HG02840 (cell line): Measurements from ENCODE around the gene LARP4B.

Source experiments
- ATAC-seq: cut with Tn5 transposase; IDR thresholded peaks from one replicate; pipeline ENCODE4 v1.9.1; 2021; ENCODE audit warnings: mild to moderate bottlenecking, moderate library complexity, moderate number of reproducible peaks; ENCODE audit not compliant: unreplicated experiment, low FRiP score

LARP4B gene

GRCh38 chr10:871951-872403 lies 59.5 kb downstream of the LARP4B start:
- ATAC-seq, result no peak

GRCh38 chr10:870564-871166 lies 60.8 kb downstream of the LARP4B start:
- no peak for ATAC-seq

GRCh38 chr10:869171-869570 lies 62.3 kb downstream of the LARP4B start:
- ATAC-seq, result no peak

GRCh38 chr10:867807-868206 lies 63.7 kb downstream of the LARP4B start:
- ATAC-seq, result no peak

- no peak for ATAC-seq
Observed at GRCh38 chr10:866577-866941, 64.9 kb downstream of the LARP4B start.

GRCh38 chr10:865924-866576 lies 65.5 kb downstream of the LARP4B start:
- ATAC-seq, result no peak

- ATAC-seq, result no peak
Observed at GRCh38 chr10:865257-865656, 66.2 kb downstream of the LARP4B start.

GRCh38 chr10:860519-860918 lies 71.0 kb downstream of the LARP4B start:
- no peak for ATAC-seq

GRCh38 chr10:856416-857157 lies 74.9 kb downstream of the LARP4B start:
- no peak for ATAC-seq

- ATAC-seq, result no peak
Observed at GRCh38 chr10:855671-856070, 75.8 kb downstream of the LARP4B start.

- ATAC-seq, result no peak
Observed at GRCh38 chr10:855079-855478, 76.4 kb downstream of the LARP4B start.

GRCh38 chr10:853017-853416 lies 78.5 kb downstream of the LARP4B start:
- ATAC-seq, result no peak

GRCh38 chr10:852386-852785 lies 79.1 kb downstream of the LARP4B start:
- no peak for ATAC-seq

- ATAC-seq, result peak; percentile 78
Observed at GRCh38 chr10:851901-852300, 79.6 kb downstream of the LARP4B start.

GRCh38 chr10:850093-850492 lies 81.4 kb downstream of the LARP4B start:
- ATAC-seq, result no peak

- ATAC-seq, result no peak
Observed at GRCh38 chr10:847868-848267, 83.6 kb downstream of the LARP4B start.

GRCh38 chr10:846126-846685 lies 85.3 kb downstream of the LARP4B start:
- ATAC-seq, result no peak

GRCh38 chr10:845526-845925 lies 86.0 kb downstream of the LARP4B start:
- ATAC-seq, result no peak

- ATAC-seq, result no peak
Observed at GRCh38 chr10:844552-844951, 87.0 kb downstream of the LARP4B start.

- ATAC-seq, result no peak
Observed at GRCh38 chr10:843703-844102, 87.8 kb downstream of the LARP4B start.

- ATAC-seq, result no peak
Observed at GRCh38 chr10:842795-843194, 88.7 kb downstream of the LARP4B start.
